Measurements from ENCODE around the gene FRMD5.

The FRMD5 gene

DNA sequence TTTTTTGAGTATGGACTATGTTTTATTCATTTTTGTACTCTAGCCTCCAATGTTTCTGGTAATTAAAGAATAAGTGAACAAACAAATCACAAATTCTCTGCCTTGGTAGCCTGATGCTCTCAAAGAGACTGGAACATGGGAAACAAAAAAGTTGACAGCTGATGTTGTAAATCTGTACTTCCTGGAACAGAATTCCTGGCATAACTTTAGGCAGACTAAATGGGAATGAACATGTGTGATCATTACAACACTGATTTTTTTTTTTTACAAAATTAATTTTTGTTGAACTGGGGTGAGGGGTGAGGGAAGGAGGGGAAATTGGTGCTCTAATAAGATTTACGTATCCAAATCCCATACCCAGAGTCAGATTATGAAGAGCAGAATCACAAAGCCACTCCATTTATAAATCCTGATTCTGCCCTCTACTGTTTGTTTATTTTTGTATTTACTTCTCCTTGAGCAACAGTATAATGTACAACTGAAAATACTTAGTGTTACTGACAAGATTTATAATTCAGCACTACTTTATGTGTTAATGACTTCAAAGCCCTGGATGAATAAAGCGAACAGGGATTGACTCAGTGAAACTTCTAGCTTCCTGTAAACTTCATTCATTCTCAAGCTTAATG is 165.0 kb downstream of the FRMD5 start:
- no peaks in the 10 kb centered on the region for H3K9me3 ChIP-seq (ENCODE audit: low read depth, low read length)
- no peak for TF ChIP-seq EZH2 (IDR thresholded peaks at IDR 0.05)
- no peak for TF ChIP-seq POLR2AphosphoS5 (IDR thresholded peaks at IDR 0.05; ENCODE audit: borderline replicate concordance, low read depth, low read length)
- TF ChIP-seq FOXP2 (optimal IDR thresholded peaks at IDR 0.05; ENCODE audit: control extremely low read depth, extremely low read length, insufficient read depth): no peak
- H3K36me3 ChIP-seq (ENCODE audit: insufficient read depth, low read length): no peaks in the 10 kb centered on the region
- DNase-seq (ENCODE audit: low read depth, low spot score): no peak
- H3K4me3 ChIP-seq: no peak overlapping the region
- H3K27ac ChIP-seq: peak overlapping the region; percentile 55; the same call in 1 of the 2 replicates
- H3K9ac ChIP-seq (ENCODE audit: insufficient read length): no peak overlapping the region

DNA sequence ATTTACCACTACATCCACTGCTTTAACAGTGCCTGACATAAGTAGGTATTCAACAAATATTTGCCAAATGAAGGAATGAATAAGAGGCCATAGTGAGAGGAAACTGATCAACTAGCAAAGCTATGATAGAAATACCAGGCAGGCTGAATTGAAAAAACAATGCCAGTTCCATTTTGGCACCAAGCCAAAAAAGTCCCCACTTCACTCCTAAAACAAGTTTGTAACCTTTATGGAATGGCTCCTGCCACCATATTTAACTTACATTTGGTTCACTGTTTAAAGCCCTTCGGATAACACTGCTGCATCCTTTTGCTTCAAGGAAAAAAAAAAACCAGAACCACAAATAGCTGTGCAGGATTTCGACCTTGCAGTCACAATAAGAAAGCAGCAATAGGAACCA is 166.1 kb downstream of the FRMD5 start:
- TF ChIP-seq POLR2AphosphoS5 (IDR thresholded peaks at IDR 0.05; ENCODE audit: borderline replicate concordance, low read depth, low read length) (no peak), FOXP2 (optimal IDR thresholded peaks at IDR 0.05; ENCODE audit: control extremely low read depth, extremely low read length, insufficient read depth) (no peak), EZH2 (IDR thresholded peaks at IDR 0.05) (no peak)
- Histone ChIP-seq H3K4me3 (no peak overlapping the region), H3K27ac (peak overlapping the region; percentile 55; the same call in 1 of the 2 replicates), H3K9me3 (ENCODE audit: low read depth, low read length) (no peaks in the 10 kb centered on the region), H3K9ac (ENCODE audit: insufficient read length) (no peak overlapping the region), H3K36me3 (ENCODE audit: insufficient read depth, low read length) (no peaks in the 10 kb centered on the region)
- DNase-seq (ENCODE audit: low read depth, low spot score): no peak

DNA sequence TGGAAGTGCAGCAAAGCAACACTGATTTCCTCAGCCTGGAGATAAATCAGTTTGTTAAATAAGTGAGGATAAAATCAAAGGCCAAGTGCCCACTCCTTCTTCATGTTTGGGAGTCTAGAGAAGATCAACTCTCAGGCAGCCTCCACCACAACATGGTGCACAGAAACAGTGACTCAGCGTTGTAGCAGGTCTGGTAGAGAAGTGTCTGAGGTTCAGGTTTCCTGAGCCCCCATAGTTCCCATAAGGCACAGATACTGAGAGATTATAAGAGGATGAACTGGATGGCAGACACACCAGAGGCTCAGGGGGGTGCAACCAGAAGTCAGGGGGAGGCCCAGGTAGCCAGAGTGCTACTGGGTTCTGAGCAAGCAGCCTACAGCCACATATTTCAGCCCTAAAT is 166.7 kb downstream of the FRMD5 start:
- H3K9ac ChIP-seq (ENCODE audit: insufficient read length): no peak overlapping the region
- no peak for DNase-seq (ENCODE audit: low read depth, low spot score)
- no peak overlapping the region for H3K27ac ChIP-seq
- no peak overlapping the region for H3K4me3 ChIP-seq
- H3K36me3 ChIP-seq (ENCODE audit: insufficient read depth, low read length): no peaks in the 10 kb centered on the region
- no peak for TF ChIP-seq FOXP2 (optimal IDR thresholded peaks at IDR 0.05; ENCODE audit: control extremely low read depth, extremely low read length, insufficient read depth)
- no peak for TF ChIP-seq POLR2AphosphoS5 (IDR thresholded peaks at IDR 0.05; ENCODE audit: borderline replicate concordance, low read depth, low read length)
- no peak for TF ChIP-seq EZH2 (IDR thresholded peaks at IDR 0.05)
- H3K9me3 ChIP-seq (ENCODE audit: low read depth, low read length): no peaks in the 10 kb centered on the region

DNA sequence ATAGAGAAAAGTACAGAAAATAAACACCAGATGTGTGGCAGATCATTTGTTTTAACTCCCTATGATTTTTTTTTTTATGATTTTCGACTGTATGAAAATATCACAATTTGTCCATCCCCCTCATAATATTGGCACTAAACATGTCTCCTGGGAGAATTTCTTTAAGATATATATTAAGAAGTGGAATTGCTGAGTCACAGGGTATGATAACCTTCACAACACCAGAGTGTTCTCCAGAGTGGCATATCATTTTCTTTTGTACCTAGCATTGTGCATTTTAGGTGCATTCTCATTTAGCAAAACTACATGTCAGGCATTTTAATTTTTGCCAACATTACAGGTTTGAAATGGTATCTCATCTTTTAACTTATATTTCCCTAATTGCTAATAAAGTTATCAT is 170.9 kb downstream of the FRMD5 start:
- no peaks in the 10 kb centered on the region for H3K9me3 ChIP-seq (ENCODE audit: low read depth, low read length)
- H3K9ac ChIP-seq (ENCODE audit: insufficient read length): no peak overlapping the region
- TF ChIP-seq FOXP2 (optimal IDR thresholded peaks at IDR 0.05; ENCODE audit: control extremely low read depth, extremely low read length, insufficient read depth): no peak
- no peak for TF ChIP-seq POLR2AphosphoS5 (IDR thresholded peaks at IDR 0.05; ENCODE audit: borderline replicate concordance, low read depth, low read length)
- TF ChIP-seq EZH2 (IDR thresholded peaks at IDR 0.05): no peak
- H3K36me3 ChIP-seq (ENCODE audit: insufficient read depth, low read length): no peaks in the 10 kb centered on the region
- no peak overlapping the region for H3K27ac ChIP-seq
- no peak for DNase-seq (ENCODE audit: low read depth, low spot score)
- H3K4me3 ChIP-seq: no peak overlapping the region

DNA sequence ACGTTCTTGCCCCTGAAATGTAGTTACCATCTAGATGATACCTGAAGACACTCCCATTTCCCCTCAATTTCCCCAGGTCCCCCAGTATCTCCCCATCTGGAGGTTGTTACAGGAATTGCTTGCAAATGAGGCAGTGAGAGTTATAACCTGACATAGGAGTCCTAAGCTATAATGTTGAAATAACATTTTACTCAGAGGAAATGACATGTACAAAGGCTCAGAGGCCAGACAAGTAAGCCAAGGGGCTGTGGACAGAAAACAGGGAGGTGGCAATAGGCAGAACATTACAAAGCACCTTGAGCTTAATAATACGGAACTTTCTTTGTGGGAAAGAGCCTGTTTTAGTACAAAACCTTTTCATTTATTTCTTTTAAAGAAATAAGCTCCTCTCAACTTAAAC is 171.9 kb downstream of the FRMD5 start:
- Histone ChIP-seq H3K9ac (ENCODE audit: insufficient read length) (no peak overlapping the region), H3K9me3 (ENCODE audit: low read depth, low read length) (no peaks in the 10 kb centered on the region), H3K27ac (no peak overlapping the region), H3K36me3 (ENCODE audit: insufficient read depth, low read length) (no peaks in the 10 kb centered on the region), H3K4me3 (no peak overlapping the region)
- no peak for TF ChIP-seq FOXP2 (optimal IDR thresholded peaks at IDR 0.05; ENCODE audit: control extremely low read depth, extremely low read length, insufficient read depth)
- no peak for TF ChIP-seq POLR2AphosphoS5 (IDR thresholded peaks at IDR 0.05; ENCODE audit: borderline replicate concordance, low read depth, low read length)
- no peak for TF ChIP-seq EZH2 (IDR thresholded peaks at IDR 0.05)
- no peak for DNase-seq (ENCODE audit: low read depth, low spot score)

DNA sequence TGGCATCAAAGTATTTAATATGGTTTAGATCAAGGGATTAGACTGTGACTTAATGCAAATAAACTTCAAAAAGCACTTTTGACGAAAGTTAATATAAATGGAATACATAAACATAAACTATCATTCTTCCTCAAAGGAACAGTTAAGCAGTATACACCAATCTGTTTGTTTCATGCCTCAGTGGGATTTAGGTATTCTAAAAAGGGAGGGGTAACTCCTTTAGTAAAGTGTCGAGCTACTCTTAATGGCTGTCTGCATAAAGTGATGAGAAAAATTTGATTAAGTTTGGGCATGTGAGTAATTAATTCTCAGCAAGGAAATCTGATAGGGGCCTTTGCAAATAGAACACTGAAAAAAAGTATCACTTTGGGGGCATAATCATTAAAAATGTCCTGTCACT is 176.9 kb downstream of the FRMD5 start:
- Histone ChIP-seq H3K9ac (ENCODE audit: insufficient read length) (no peak overlapping the region), H3K9me3 (ENCODE audit: low read depth, low read length) (no peaks in the 10 kb centered on the region), H3K27ac (no peak overlapping the region), H3K36me3 (ENCODE audit: insufficient read depth, low read length) (no peaks in the 10 kb centered on the region), H3K4me3 (no peak overlapping the region)
- DNase-seq (ENCODE audit: low read depth, low spot score): no peak
- no peak for TF ChIP-seq EZH2 (IDR thresholded peaks at IDR 0.05)
- no peak for TF ChIP-seq FOXP2 (optimal IDR thresholded peaks at IDR 0.05; ENCODE audit: control extremely low read depth, extremely low read length, insufficient read depth)
- no peak for TF ChIP-seq POLR2AphosphoS5 (IDR thresholded peaks at IDR 0.05; ENCODE audit: borderline replicate concordance, low read depth, low read length)

DNA sequence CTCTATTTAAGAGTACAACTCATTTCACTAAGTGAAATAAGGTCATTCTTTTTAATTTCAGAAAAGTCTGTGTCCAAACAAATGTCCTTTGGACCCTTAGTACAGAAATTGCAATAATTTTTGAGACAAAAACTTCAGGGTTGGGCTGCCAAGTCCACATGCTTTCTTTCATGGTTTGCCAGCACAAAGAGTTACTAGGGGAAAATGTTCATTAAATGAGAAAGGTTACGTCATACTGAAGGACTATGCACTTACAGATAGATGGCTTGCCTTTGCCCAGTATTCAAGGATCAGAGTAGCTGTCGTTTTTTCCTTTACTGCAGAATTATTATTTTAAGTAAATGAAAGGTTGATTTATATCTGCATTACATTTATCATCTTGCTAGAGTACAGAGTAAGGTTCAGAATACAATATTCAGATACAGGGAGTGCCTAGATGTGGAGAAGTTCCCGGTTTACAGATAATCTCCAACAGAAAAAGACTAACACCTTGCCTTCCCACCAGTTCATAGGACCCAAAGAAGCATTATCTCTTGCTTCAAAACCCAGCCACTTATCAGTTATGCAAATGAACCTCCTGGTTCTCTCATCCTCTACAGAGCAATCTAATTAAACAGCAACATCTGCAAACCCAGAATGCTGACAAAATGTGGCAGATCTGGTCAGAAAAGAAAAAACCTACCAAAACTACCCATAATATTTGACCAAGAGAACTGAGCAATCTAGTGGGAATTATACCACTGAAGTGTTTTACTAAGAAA is 179.3 kb downstream of the FRMD5 start:
- Histone ChIP-seq H3K9ac (ENCODE audit: insufficient read length) (no peak overlapping the region), H3K9me3 (ENCODE audit: low read depth, low read length) (no peaks in the 10 kb centered on the region), H3K36me3 (ENCODE audit: insufficient read depth, low read length) (no peaks in the 10 kb centered on the region), H3K4me3 (no peak overlapping the region), H3K27ac (no peak overlapping the region)
- TF ChIP-seq POLR2AphosphoS5 (IDR thresholded peaks at IDR 0.05; ENCODE audit: borderline replicate concordance, low read depth, low read length): no peak
- no peak for TF ChIP-seq EZH2 (IDR thresholded peaks at IDR 0.05)
- TF ChIP-seq FOXP2 (optimal IDR thresholded peaks at IDR 0.05; ENCODE audit: control extremely low read depth, extremely low read length, insufficient read depth): no peak
- DNase-seq (ENCODE audit: low read depth, low spot score): no peak

DNA sequence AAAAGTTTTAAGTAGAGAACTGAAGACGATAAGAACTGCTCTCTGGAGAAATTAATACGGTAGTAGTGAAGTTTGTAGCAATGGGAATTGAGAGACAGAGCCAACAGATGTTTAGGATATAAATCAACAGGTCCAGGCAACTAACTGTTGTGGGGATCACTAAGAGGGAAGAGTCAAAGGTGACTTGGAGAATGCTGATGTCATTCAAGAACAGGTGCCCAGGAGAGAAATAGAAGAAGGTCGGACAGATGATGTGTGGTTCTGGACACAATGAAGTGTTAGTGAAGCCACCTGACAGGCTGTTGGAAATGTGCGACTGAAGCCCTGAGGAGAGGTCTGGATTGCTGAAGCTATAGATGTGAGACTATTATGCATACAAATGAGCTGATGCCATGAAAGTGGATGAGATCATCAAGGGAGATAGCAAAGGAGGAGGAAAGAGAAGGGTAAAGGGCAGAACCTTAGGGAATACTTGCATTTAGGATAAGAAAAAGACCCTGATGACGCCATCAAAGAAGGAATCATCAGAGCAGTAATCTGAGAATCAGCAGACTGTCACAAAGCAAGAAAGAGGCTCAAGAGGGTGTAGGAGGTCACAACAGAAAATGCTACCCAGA is 183.7 kb downstream of the FRMD5 start:
- TF ChIP-seq EZH2 (IDR thresholded peaks at IDR 0.05): no peak
- no peak for TF ChIP-seq POLR2AphosphoS5 (IDR thresholded peaks at IDR 0.05; ENCODE audit: borderline replicate concordance, low read depth, low read length)
- no peak for TF ChIP-seq FOXP2 (optimal IDR thresholded peaks at IDR 0.05; ENCODE audit: control extremely low read depth, extremely low read length, insufficient read depth)
- no peak overlapping the region for H3K4me3 ChIP-seq
- no peak overlapping the region for H3K27ac ChIP-seq
- H3K9me3 ChIP-seq (ENCODE audit: low read depth, low read length): no peaks in the 10 kb centered on the region
- DNase-seq (ENCODE audit: low read depth, low spot score): no peak
- no peak overlapping the region for H3K9ac ChIP-seq (ENCODE audit: insufficient read length)
- no peaks in the 10 kb centered on the region for H3K36me3 ChIP-seq (ENCODE audit: insufficient read depth, low read length)
